Duodenal mucosa (tissue), 2 donors: Measurements from ENCODE around the gene PSMD14.

ENCODE experiments used
- H3K27ac ChIP-seq: one replicate; pipeline ENCODE4 v1.7.0; 2013; ENCODE audit warnings: low read depth, low read length
- H3K27me3 ChIP-seq, 2 donors: one replicate each; pipeline ENCODE4 v1.7.0; 2013; ENCODE audit warnings: low read length in 2 of 2, control low read depth in 1 of 2; ENCODE audit not compliant: insufficient read depth in 2 of 2, control insufficient read depth in 1 of 2
- H3K36me3 ChIP-seq, 2 donors: one replicate each; pipeline ENCODE4 v1.7.0; 2013; ENCODE audit warnings: low read length in 2 of 2, control low read depth in 1 of 2; ENCODE audit not compliant: insufficient read depth in 2 of 2, control insufficient read depth in 1 of 2
- H3K4me1 ChIP-seq, 2 donors: one replicate each; pipeline ENCODE4 v1.7.0; 2013; ENCODE audit warnings: low read length in 2 of 2, control low read depth in 1 of 2; ENCODE audit not compliant: insufficient read depth in 2 of 2, control insufficient read depth in 1 of 2
- H3K4me3 ChIP-seq, 2 donors: one replicate each; pipeline ENCODE4 v1.7.0; 2013; ENCODE audit warnings: low read length in 2 of 2, low read depth in 1 of 2
- H3K9ac ChIP-seq, 2 donors: one replicate each; pipeline ENCODE4 v1.7.0; 2013; ENCODE audit warnings: low read length in 2 of 2, low read depth in 1 of 2
- H3K9me3 ChIP-seq, 2 donors: one replicate each; pipeline ENCODE4 v1.7.0; 2013; ENCODE audit warnings: low read length in 2 of 2, control low read depth in 1 of 2; ENCODE audit not compliant: control insufficient read depth in 1 of 2

PSMD14 gene

DNA sequence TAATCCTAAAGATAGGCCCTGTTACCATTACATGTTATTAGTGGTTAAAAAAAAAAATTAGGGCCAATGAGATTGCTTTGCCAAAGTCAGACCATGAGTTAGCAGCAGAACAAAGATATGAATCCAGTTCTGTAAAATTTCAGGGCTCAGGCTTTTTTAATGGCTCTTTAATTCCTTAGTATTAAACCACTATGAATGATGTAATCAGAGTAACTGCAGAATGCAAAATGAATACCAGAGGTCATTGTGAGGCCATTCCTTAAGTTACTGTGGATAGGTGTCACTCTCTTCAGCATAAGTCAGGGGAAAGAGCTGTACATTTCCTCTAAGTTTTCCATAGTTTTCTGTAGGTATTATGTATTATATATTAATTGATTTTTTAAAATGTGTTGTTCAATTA lies 65.7 kb downstream of the PSMD14 start:
- no peak overlapping the region for H3K9ac ChIP-seq
- no peak overlapping the region for H3K4me3 ChIP-seq
- no peaks in the 10 kb centered on the region for H3K4me1 ChIP-seq
- no peaks in the 10 kb centered on the region for H3K9me3 ChIP-seq
- H3K27ac ChIP-seq, result no peak overlapping the region
- no peaks in the 10 kb centered on the region for H3K27me3 ChIP-seq
- peaks cover 4 to 10% of the 10 kb centered on the region in 2 donors for H3K36me3 ChIP-seq

DNA sequence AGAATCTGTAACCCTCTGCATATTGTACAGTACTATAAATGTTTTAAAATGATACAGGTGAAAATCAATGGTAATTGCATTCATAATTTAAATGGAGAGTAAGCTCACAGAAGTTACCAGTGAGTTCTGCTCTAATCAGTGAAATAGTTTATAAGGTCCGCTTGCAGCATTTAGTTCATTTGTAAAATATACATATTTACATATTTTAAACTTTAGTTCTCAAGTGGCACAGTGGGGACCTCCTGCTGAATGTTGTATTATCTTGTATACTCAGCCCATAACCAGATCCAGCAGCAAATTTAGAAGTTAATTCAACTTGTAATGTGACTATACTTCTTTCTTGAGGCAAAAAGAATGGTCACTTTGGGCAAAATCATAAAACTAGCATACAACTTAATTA lies 66.2 kb downstream of the PSMD14 start:
- H3K36me3 ChIP-seq, result peaks cover 4 to 10% of the 10 kb centered on the region in 2 donors
- no peaks in the 10 kb centered on the region for H3K9me3 ChIP-seq
- no peak overlapping the region for H3K27ac ChIP-seq
- no peaks in the 10 kb centered on the region for H3K27me3 ChIP-seq
- no peak overlapping the region for H3K9ac ChIP-seq
- H3K4me3 ChIP-seq, result no peak overlapping the region
- no peaks in the 10 kb centered on the region for H3K4me1 ChIP-seq

DNA sequence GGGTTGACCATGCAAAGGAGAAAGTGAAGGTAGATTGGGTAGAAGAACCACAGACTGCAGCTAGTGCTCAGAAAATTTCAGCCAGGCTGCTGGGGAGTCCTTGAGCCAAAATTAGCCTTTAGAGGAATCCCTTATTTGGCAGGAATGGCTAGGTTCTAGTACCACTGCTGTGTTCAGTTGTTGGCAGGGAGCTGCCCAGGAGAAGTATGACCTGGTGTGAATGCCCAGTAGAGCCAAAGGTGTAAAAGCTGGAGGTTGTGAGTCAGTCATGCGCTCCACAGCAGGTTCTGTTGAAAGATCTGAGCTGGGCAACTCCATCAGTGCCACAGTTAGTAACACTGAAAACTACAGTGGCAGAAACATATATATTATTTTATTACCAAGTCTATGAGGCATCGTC lies 71.5 kb downstream of the PSMD14 start:
- Histone ChIP-seq H3K36me3 (no peaks in the 10 kb centered on the region), H3K4me1 (no peaks in the 10 kb centered on the region), H3K4me3 (no peak overlapping the region), H3K9me3 (no peaks in the 10 kb centered on the region), H3K9ac (no peak overlapping the region), H3K27ac (no peak overlapping the region), H3K27me3 (no peaks in the 10 kb centered on the region)

DNA sequence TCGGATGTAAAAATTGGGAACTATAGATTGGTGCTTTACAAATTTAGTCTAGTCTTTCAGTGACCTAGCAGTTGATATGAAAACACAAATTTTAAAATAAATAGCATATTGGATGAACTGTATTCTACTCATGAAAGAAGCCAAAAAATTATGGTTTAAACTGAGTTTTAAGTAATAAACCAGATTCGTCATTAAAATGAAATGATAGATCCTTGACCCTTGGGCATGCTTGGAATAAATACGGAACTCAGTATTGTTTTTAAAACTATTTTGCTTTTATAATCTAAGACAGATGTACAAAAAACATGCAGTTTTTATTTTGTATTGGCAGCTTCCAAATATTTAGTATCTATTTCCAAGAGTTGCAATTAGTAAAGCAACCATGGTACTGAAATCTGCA lies 73.3 kb downstream of the PSMD14 start:
- H3K4me1 ChIP-seq, result no peaks in the 10 kb centered on the region
- H3K36me3 ChIP-seq, result no peaks in the 10 kb centered on the region
- H3K27ac ChIP-seq, result no peak overlapping the region
- no peak overlapping the region for H3K9ac ChIP-seq
- H3K27me3 ChIP-seq, result no peaks in the 10 kb centered on the region
- no peak overlapping the region for H3K4me3 ChIP-seq
- H3K9me3 ChIP-seq, result no peaks in the 10 kb centered on the region

DNA sequence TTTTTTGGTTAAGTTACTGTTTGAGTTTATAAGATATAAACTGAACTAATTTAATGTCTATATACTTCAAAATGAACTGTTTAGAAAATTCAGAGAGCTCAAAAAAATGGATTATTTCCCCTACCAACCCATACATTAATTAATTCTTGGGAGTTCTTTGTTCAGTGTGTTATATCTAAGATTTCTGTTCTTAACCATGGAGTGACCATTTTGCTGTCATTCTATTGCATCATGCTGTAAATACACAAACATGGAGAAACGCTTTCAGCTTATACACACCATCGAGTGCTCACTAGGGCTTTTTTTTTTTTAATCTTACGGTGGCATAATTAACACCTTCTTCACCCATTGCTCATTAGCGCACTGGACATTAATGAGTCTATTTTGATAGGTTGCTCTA lies 74.5 kb downstream of the PSMD14 start:
- H3K27ac ChIP-seq, result no peak overlapping the region
- H3K4me3 ChIP-seq, result no peak overlapping the region
- H3K9me3 ChIP-seq, result no peaks in the 10 kb centered on the region
- H3K36me3 ChIP-seq, result no peaks in the 10 kb centered on the region
- H3K9ac ChIP-seq, result no peak overlapping the region
- no peaks in the 10 kb centered on the region for H3K4me1 ChIP-seq
- H3K27me3 ChIP-seq, result no peaks in the 10 kb centered on the region

DNA sequence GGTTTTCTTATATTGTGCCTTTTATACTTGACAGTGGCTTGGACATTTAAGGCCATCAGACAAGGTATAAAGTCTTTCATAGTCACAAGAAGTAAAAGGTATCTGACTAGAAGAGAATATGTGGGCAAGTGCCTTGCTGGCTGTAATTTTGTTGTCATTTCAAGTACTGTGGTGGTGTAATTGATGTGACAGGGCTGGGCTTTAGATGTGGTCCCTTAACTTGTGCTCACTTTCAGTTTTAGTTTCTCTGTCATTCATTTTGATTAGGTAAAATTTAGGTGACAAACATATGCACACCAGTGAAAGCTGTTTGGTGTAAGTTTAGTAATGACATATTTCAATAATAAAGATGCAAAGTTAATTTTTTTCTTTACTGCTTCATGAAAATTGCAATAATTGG lies 76.6 kb downstream of the PSMD14 start:
- Histone ChIP-seq H3K4me3 (no peak overlapping the region), H3K36me3 (peaks cover 0 to 6% of the 10 kb centered on the region in 2 donors), H3K9ac (no peak overlapping the region), H3K9me3 (no peaks in the 10 kb centered on the region), H3K4me1 (no peaks in the 10 kb centered on the region), H3K27ac (no peak overlapping the region), H3K27me3 (no peaks in the 10 kb centered on the region)

DNA sequence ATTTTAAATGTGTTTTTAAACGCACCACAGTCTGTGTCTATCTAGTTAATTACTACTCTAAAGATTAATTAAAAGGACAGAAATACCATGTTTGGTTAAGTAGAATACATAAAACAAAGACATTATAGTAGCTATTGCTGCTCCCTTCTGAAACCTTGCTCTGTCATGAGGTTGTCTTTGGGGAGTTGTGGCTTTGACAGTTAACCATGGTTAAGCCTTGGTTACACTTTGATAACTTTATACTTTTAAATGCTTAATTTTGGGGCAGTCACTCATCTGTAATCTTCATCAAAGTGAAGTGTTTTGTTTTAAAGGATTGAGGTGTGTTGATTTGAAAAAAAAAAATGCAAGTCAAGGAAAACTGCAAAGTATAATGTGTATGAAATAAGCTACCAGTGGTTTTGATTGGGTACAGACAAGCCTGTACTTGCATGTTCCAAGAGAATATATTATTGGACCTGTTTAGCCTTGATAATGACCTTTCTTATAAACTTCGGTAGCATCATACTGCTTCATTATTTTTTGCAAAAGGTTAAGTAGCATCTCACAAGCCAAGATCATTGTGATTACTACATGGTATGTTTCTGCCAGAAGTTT lies 78.1 kb downstream of the PSMD14 start:
- Histone ChIP-seq H3K4me1 (no peaks in the 10 kb centered on the region), H3K27me3 (no peaks in the 10 kb centered on the region), H3K27ac (no peak overlapping the region), H3K9me3 (no peaks in the 10 kb centered on the region), H3K4me3 (no peak overlapping the region), H3K9ac (no peak overlapping the region), H3K36me3 (peaks cover 0 to 6% of the 10 kb centered on the region in 2 donors)

DNA sequence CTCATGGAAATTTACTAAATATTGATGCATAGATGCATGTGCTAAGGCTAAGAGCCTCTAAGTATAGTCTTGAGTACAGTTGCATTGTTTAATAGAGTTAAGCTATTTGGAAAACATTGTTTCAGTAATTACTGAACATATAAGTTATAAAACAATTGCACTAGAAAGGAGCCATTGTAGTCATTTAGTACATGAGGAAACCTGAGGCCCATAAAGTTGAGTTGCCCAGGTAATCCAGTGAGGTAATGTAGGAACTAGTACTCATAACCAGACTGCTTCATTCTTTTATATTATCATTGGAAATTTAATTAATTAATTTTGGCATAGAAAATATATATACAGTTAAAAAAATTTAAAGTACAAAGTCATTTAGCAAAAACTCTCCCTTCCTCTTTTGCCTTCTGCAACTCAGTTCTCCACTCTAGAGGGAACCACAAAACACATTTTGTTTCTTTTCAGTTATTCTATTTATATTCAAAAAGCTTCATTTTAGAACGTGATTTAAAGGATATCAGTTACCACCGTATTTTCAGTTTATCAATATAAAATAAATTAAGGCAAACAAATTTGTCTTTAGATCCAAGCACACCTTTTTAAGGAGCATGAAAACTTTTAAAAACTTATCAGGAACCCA lies 80.0 kb downstream of the PSMD14 start:
- no peak overlapping the region for H3K27ac ChIP-seq
- H3K36me3 ChIP-seq, result peaks cover 0 to 6% of the 10 kb centered on the region in 2 donors
- H3K9me3 ChIP-seq, result no peaks in the 10 kb centered on the region
- no peak overlapping the region for H3K9ac ChIP-seq
- no peak overlapping the region for H3K4me3 ChIP-seq
- no peaks in the 10 kb centered on the region for H3K27me3 ChIP-seq
- H3K4me1 ChIP-seq, result no peaks in the 10 kb centered on the region

DNA sequence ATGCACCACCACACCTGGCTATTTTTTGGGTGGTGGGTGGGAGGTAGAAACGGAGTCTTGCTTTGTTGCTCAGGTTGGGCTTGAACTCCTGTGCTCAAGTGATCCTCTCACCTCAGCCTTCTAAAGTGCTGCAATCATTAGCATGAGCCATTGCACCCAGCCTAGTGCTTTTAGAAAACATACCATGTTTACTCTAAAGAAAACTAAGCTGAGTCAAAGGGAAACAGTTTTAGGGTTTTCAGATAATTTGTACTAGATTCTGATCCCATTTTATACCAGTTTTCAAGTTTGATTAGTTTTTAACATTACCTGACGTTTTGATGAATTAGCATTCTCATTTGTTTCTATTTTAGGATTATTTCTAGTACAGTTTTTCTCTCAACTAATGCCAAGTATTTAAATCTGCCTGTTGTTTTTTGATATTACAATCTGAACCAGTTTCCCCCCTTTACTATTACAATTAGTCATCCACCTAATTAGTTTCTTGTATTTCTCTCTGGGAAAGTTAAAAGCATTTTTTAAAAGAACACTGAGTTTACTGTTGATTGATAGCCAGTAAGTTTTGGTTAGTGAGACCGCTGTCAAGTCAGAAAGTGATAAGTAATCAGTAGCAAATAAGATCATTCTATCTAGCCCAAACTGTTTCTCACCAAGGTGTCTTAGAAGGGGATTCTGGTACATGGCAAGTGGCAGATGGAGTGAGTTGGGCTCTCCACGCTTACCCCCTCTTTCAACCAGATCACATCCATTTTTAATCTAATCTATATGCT lies 83.7 kb downstream of the PSMD14 start:
- no peak overlapping the region for H3K27ac ChIP-seq
- no peaks in the 10 kb centered on the region for H3K27me3 ChIP-seq
- no peaks in the 10 kb centered on the region for H3K9me3 ChIP-seq
- peaks cover 15 to 17% of the 10 kb centered on the region in 2 donors for H3K36me3 ChIP-seq
- H3K4me1 ChIP-seq, result no peaks in the 10 kb centered on the region
- H3K4me3 ChIP-seq, result no peak overlapping the region
- H3K9ac ChIP-seq, result no peak overlapping the region

DNA sequence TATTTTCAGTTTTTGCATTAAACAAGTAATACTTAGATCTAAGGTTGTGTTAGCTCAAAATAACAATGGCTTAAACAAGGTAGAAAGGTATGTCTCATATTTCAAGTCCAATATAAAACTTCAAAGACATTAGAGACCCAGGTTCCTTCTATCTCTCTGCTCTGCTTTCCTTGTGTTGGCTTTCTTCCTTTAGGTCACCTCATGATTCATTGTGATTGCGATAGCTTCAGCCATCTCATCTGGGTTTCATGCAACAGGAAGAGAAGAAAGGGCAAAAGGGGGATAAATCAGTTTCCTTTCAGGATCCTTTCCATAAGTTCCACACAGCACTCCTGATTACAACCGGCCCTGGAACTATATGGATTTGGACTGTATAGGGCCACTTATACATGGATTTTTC lies 91.9 kb downstream of the PSMD14 start:
- Histone ChIP-seq H3K9ac (no peak overlapping the region), H3K27me3 (no peaks in the 10 kb centered on the region), H3K36me3 (peaks cover 14 to 28% of the 10 kb centered on the region in 2 donors), H3K9me3 (no peaks in the 10 kb centered on the region), H3K27ac (no peak overlapping the region), H3K4me1 (no peaks in the 10 kb centered on the region), H3K4me3 (no peak overlapping the region)
